Measurements from ENCODE around the gene ZRANB1. TPM values are rescaled to one million over a fixed set of nuclear protein-coding genes. Genes with fewer than 3 reads are reported as not detected.

The ZRANB1 gene
- total RNA-seq, 1 donor from 2014 or later = 24.7 TPM

DNA sequence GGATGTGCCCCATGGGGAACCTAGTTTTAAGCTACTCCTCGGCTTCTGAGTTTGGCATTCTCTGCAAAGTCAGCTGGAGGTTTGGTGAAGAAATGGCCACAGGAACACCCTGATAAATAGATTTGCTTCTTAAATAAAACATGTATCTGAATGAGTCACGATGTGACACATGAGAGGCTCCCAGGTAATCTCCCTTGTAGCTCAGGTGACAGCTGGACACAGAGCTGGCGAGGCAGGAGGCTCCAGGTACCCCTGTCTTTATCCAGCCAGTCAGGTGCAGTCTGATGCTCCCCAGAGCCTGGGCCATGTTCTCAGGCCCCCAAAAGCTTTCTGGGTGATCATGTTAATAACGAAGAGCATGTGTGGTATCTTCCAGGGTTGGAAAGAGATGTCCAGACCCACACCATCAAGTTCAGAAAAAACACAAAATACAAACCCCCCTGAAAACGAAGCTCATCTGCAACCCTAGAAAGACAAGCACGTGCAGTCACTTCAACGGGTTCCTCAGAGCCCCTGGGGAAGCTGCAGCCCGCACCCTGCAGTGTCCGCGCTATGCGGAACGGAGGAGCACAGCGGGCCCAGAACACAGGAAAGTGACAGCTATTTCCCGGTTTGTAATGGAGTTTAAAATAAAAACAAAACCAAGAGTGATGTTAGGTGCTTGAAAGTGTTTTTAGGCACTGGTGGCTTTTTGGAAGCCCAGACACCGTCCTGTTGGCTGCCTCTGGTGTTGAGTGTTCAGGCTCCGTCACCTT lies 69.4 kb downstream of the ZRANB1 start:
- Histone ChIP-seq H3K27ac (peak overlapping the region; percentile 90 to 94), H3K36me3 (no peaks in the 10 kb centered on the region), H3K27me3 (no peaks in the 10 kb centered on the region), H3K4me3 (peak overlapping the region; percentile 6 to 8), H3K9me3 (no peaks in the 10 kb centered on the region), H3K4me1 (peaks cover 25 to 81% of the 10 kb centered on the region in 2 donors)
- TF ChIP-seq, protein P1, sequence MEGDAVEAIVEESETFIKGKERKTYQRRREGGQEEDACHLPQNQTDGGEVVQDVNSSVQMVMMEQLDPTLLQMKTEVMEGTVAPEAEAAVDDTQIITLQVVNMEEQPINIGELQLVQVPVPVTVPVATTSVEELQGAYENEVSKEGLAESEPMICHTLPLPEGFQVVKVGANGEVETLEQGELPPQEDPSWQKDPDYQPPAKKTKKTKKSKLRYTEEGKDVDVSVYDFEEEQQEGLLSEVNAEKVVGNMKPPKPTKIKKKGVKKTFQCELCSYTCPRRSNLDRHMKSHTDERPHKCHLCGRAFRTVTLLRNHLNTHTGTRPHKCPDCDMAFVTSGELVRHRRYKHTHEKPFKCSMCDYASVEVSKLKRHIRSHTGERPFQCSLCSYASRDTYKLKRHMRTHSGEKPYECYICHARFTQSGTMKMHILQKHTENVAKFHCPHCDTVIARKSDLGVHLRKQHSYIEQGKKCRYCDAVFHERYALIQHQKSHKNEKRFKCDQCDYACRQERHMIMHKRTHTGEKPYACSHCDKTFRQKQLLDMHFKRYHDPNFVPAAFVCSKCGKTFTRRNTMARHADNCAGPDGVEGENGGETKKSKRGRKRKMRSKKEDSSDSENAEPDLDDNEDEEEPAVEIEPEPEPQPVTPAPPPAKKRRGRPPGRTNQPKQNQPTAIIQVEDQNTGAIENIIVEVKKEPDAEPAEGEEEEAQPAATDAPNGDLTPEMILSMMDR (IDR thresholded peaks at IDR 0.05) = no peak
- DNase-seq (ENCODE audit: low spot score in 2 of 2) = no peak
- intact Hi-C loops (cut with DNase I) = loop anchor here (1.0 kb wide), 1 partner anchor 11 kb away; no protein-coding TSS in a partner anchor

DNA sequence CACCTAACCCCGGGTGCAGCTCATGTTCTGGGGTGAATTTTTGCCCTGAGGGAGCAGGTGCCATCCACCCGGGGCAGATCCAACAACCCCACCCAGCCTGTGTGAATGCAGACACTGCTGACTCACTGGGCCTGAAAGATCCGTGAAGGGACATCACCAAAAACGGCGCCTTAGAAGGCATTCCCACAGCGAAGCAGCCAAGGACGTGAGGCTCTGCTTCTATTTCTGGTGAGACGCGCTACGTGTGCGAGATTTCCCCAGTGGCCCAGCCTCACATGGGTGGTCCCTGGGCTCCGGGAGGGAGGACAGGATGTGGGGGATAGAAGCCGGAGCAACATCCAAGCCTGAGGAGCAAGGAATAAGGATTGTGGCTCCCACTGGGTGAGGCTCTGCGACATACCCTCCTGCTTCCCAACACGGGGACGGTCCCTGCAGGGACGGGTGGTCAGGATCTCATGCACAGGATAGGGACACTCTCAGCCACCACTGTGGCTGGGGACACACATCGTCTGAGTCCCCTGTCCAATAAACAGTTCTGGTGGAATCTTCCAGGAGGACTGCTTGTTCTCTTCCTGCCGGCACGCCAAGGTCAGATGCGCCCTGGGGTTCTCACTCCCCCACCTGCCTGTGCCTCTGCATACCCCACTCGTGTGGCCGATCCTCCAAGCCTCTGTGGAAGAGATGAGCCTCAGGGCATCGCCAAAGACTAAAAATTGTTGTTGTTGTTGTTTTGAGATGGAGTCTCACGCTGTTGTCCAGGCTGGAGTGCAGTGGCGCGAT lies 70.2 kb downstream of the ZRANB1 start:
- Histone ChIP-seq H3K27ac (peak overlapping the region; percentile 90 to 94), H3K4me3 (peak overlapping the region; percentile 6 to 8), H3K36me3 (no peaks in the 10 kb centered on the region), H3K27me3 (no peaks in the 10 kb centered on the region), H3K9me3 (no peaks in the 10 kb centered on the region), H3K4me1 (peaks cover 27 to 81% of the 10 kb centered on the region in 2 donors)
- intact Hi-C loops (cut with DNase I) = loop anchor here (1.0 kb wide), 1 partner anchor 12 kb away; no protein-coding TSS in a partner anchor
- TF ChIP-seq, protein P1 (IDR thresholded peaks at IDR 0.05) = no peak
- peak; percentile 71 to 86 for DNase-seq (ENCODE audit: low spot score in 2 of 2)

DNA sequence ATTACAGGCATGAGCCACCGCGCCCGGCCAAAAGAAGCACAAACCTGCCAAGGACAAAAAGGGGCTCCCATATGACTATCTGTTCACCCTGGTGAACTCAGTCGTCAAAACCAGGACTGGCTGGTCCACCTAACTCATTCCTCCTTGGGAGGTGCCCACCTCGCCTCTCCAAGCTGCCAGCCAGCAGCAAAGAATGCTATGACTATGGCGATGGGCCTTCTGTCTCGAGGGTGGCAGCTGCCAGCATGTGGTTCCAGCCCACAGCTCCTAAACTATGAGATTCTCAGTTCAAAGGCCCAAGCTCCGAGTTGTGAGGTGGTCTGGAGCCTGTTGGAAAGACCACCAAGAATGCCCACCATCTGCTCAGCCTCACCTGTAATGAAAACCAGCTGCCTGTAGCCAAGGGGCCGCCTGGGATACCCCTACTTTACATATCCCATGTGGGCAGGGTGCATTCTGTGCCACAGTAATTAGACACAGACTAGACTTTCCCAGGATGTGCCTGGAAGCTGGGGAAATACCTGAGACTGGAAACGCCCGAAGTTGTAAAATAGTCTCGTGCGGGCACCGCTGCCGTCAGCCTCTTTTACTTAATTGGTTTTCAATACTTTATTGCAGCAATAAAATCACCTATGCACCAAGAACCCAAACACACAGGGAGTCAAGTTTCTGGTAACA lies 71.1 kb downstream of the ZRANB1 start:
- intact Hi-C loops (cut with DNase I) = no loop called here
- Histone ChIP-seq H3K9me3 (no peaks in the 10 kb centered on the region), H3K27ac (peak overlapping the region; percentile 90 to 94), H3K4me3 (no peak overlapping the region), H3K4me1 (peaks cover 36 to 84% of the 10 kb centered on the region in 2 donors), H3K27me3 (no peaks in the 10 kb centered on the region), H3K36me3 (no peaks in the 10 kb centered on the region)
- DNase-seq (ENCODE audit: low spot score in 2 of 2) = no peak
- TF ChIP-seq, protein P1 (IDR thresholded peaks at IDR 0.05) = no peak

DNA sequence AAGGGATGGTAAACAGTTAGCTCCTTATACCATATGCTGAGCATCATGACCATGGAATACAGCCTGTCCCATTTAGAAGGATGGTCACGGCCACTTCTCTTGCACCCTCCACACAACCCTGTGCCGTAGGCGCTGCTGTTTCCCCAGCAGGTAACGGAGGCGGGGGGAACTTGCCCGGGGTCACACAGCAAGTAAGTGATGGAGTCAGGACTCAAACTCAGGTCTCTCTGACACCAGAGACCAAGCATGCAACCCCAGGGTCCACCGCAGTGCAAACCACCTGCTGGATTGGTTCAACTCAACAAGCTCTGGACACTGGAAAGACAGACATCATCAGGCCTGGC lies 71.6 kb downstream of the ZRANB1 start:
- no peak for DNase-seq (ENCODE audit: low spot score in 2 of 2)
- H3K4me3 ChIP-seq = no peak overlapping the region
- H3K9me3 ChIP-seq = no peaks in the 10 kb centered on the region
- peaks cover 41 to 85% of the 10 kb centered on the region in 2 donors for H3K4me1 ChIP-seq
- H3K27me3 ChIP-seq = no peaks in the 10 kb centered on the region
- TF ChIP-seq, protein P1 (IDR thresholded peaks at IDR 0.05) = no peak
- intact Hi-C loops (cut with DNase I) = no loop called here
- H3K27ac ChIP-seq = peak overlapping the region; percentile 90 to 94
- no peaks in the 10 kb centered on the region for H3K36me3 ChIP-seq

DNA sequence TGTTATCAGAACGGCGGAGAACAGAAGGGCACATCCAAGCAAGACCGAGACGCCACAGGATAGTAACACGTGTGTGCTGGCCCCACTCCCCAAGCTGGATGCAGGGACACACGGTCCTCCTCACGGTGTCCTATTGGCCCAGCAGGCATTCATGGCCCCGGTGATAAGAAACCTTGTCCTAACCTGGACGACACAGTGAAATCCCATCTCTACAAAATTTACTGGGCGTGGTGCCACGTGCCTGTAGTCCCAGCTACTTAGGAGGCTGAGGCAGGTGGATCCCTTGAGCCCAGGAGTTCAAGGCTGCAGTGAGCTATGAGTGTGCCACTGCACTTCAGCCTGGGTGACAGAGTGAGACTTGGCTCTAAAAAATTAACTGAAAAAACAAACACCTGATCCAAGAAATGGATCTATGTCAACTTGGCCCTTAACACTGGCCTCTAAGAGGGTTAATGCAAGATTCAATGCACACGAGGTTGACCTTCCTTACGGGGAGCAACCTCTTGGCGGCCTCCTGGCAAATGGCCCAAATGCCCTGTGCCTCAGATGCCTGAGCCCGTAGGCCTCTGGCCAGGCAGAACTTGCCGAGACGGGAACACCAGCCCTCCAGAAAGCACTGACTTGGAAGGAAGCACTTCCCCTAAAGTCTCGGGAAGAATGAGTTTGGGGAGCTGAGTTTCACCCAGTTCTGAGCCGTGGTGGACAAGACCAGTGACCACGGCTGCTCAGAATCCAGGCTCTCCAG lies 72.3 kb downstream of the ZRANB1 start:
- Histone ChIP-seq H3K4me1 (peaks cover 45 to 90% of the 10 kb centered on the region in 2 donors), H3K27me3 (no peaks in the 10 kb centered on the region), H3K36me3 (no peaks in the 10 kb centered on the region), H3K27ac (peak overlapping the region; percentile 90 to 94), H3K9me3 (no peaks in the 10 kb centered on the region), H3K4me3 (peak overlapping the region in 1 of 2 donors; percentile 44)
- DNase-seq (ENCODE audit: low spot score in 2 of 2) = no peak
- intact Hi-C loops (cut with DNase I) = no loop called here
- TF ChIP-seq, protein P1 (IDR thresholded peaks at IDR 0.05) = no peak

Data from ascending aorta (tissue), 2 donors.